Activated T-helper 1 cell treated with anti-CD3 and anti-CD28 coated beads, Interleukin-12 subunit alpha, Interleukin-12 subunit beta, Interleukin-2, Interleukin-4 antibody, amounts not matched to agents 30 ng/mL and 10 ng/mL and 1 ng/mL, durations not matched to agents 14 hours and 24 hours and 36 hours (primary cell): ENCODE results near the gene PAIP2B. TPM values are rescaled to one million over a fixed set of nuclear protein-coding genes. Genes with fewer than 3 reads are reported as not detected.
A peak's percentile ranks its signal among the peaks of the same experiment; 100 is the strongest.
"Not testable (repeated sequence)": the region's sequence is repeated elsewhere in the genome, so short reads cannot be mapped to it uniquely, and the experiment has no call there.

Experiments used
- DNase-seq: peaks from one replicate; pipeline ENCODE4 v3.0.0; 2021; ENCODE audit warnings: low spot score
- H3K27ac Mint-ChIP-seq: one replicate; pipeline ENCODE4 v1.8.0; 2021; ENCODE audit warnings: mild to moderate bottlenecking, mixed read lengths
- H3K27me3 Mint-ChIP-seq: one replicate; pipeline ENCODE4 v1.8.0; 2022; ENCODE audit warnings: mild to moderate bottlenecking, moderate library complexity, mixed read lengths; ENCODE audit not compliant: insufficient read depth
- H3K36me3 Mint-ChIP-seq: one replicate; pipeline ENCODE4 v1.8.0; 2021; ENCODE audit warnings: low read depth, mixed read lengths
- H3K4me1 Mint-ChIP-seq: one replicate; pipeline ENCODE4 v1.8.0; 2021; ENCODE audit warnings: low read depth, mixed read lengths
- H3K4me3 Mint-ChIP-seq: one replicate; pipeline ENCODE4 v1.8.0; 2021; ENCODE audit warnings: mild to moderate bottlenecking, moderate library complexity, mixed read lengths
- H3K9me3 Mint-ChIP-seq: one replicate; pipeline ENCODE4 v1.8.0; 2021; ENCODE audit warnings: mixed read lengths
- intact Hi-C: fragments of 100-400 bp; cut with micrococcal nuclease; formaldehyde crosslinking; loops from one replicate; pipeline ENCODE4 v1.15.1; 2024
- total RNA-seq: library from RNA; stranded (reverse); gene quantifications from 2 replicates; pipeline ENCODE4 v1.2.3, GENCODE V29; 2022

Gene PAIP2B
- total RNA-seq, 1 donor from 2014 or later, result 0.41 TPM

- Mint-ChIP-seq H3K9me3 (no peaks in the 10 kb centered on the region), H3K4me1 (no peaks in the 10 kb centered on the region), H3K27me3 (peaks cover 17% of the 10 kb centered on the region), H3K27ac (no peak overlapping the region), H3K36me3 (no peaks in the 10 kb centered on the region), H3K4me3 (no peak overlapping the region)
- intact Hi-C loops, result no loop called here
- DNase-seq, result no peak
These were observed 13.9 kb upstream of the PAIP2B start for GRCh38 chr2:71240794-71241193.

- no peak for DNase-seq
- Mint-ChIP-seq H3K4me1 (no peaks in the 10 kb centered on the region), H3K4me3 (no peak overlapping the region), H3K27ac (no peak overlapping the region), H3K27me3 (peaks cover 21% of the 10 kb centered on the region), H3K36me3 (no peaks in the 10 kb centered on the region), H3K9me3 (no peaks in the 10 kb centered on the region)
- intact Hi-C loops, result no loop called here
These were observed 11.2 kb upstream of the PAIP2B start for GRCh38 chr2:71238089-71238488.

GRCh38 chr2:71235930-71236587 is 9.2 kb upstream of the PAIP2B start:
- Mint-ChIP-seq H3K9me3 (no peaks in the 10 kb centered on the region), H3K4me3 (no peak overlapping the region), H3K27ac (no peak overlapping the region), H3K36me3 (no peaks in the 10 kb centered on the region), H3K27me3 (peaks cover 24% of the 10 kb centered on the region), H3K4me1 (no peaks in the 10 kb centered on the region)
- intact Hi-C loops, result no loop called here
- DNase-seq, result no peak

DNA sequence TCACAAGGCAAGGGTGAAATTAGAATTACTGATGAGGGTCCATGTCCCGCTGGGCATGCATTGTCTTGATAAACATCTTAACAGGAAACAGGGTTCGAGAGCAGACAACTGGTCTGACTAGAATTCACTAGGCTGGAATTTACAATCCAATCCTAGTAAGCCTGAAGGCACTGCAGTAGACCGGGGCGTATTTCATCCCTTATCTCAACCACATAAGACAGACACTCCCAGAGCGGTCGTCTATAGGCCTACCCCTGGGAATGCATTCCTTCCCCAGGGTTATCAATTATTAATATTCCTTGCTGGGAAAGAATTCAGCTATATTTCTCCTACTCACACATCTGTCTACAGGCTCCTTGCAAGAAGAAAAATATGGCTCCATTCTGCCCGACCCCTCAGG is 6.2 kb upstream of the PAIP2B start:
- H3K4me1 Mint-ChIP-seq, intact Hi-C loops, H3K36me3 Mint-ChIP-seq, H3K27ac Mint-ChIP-seq, DNase-seq, H3K9me3 Mint-ChIP-seq, H3K4me3 Mint-ChIP-seq: not testable (repeated sequence)
- peaks cover 20% of the 10 kb centered on the region for H3K27me3 Mint-ChIP-seq

- Mint-ChIP-seq H3K27me3 (peaks cover 7% of the 10 kb centered on the region), H3K36me3 (no peaks in the 10 kb centered on the region), H3K4me1 (peaks cover 12% of the 10 kb centered on the region), H3K9me3 (no peaks in the 10 kb centered on the region), H3K4me3 (peak overlapping the region; percentile 91), H3K27ac (peak overlapping the region; percentile 54)
- DNase-seq, result peak; percentile 10
- intact Hi-C loops, result loop anchor here (2.0 to 10.0 kb wide), 4 partner anchors 204 to 1886 kb away; partner anchors contain the start of genes ANKRD53, FAM136A and RAB11FIP5
These were observed 573 bp downstream of the PAIP2B start for GRCh38 chr2:71226096-71226964.

DNA sequence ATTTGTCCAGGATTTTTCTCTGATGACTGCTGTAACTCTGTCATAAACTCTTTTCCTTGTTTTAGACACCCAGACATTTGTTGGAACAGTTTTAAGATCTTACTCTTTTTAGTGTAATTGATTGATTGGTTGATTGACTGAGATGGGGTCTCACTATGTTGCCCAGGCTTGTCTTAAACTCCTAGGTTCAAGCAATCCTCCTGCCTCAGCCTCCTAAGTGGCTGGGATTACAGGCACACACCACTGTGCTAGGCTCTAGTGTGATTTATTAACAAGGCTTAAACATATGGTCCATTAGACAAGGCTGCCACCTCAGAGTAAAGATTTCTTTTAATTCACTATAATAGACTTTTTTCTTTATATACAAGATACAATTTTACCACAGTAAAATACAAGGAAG is 2.0 kb downstream of the PAIP2B start:
- Mint-ChIP-seq H3K36me3 (no peaks in the 10 kb centered on the region), H3K4me1 (peaks cover 12% of the 10 kb centered on the region), H3K27ac (no peak overlapping the region), H3K9me3 (no peaks in the 10 kb centered on the region), H3K27me3 (peaks cover 7% of the 10 kb centered on the region), H3K4me3 (no peak overlapping the region)
- DNase-seq, result no peak
- intact Hi-C loops, result loop anchor here (5.0 to 10.0 kb wide), 3 partner anchors 248 to 1887 kb away; partner anchors contain the start of genes ANKRD53, FAM136A and RAB11FIP5

DNA sequence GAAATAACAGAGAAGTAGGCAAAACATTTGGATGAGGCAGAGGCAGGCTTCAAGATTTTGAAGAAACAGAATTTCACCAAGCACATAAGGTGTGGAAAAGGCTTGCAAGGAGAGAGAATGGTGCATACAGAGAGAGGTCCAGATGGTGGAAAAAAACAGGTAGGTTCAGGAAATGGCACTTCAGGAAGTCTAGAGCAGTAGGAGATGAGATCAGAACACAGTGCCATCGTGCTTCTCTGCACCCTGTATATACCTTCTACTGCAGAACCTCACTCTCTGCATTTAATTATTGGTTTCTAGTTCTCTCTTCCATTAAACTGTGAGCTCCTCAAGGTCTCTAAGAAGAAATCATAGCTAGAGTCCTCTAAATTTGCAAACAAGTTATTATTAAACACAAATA is 2.4 kb downstream of the PAIP2B start:
- Mint-ChIP-seq H3K4me1 (peaks cover 12% of the 10 kb centered on the region), H3K27ac (no peak overlapping the region), H3K36me3 (no peaks in the 10 kb centered on the region), H3K9me3 (no peaks in the 10 kb centered on the region), H3K4me3 (no peak overlapping the region), H3K27me3 (peaks cover 6% of the 10 kb centered on the region)
- no peak for DNase-seq
- intact Hi-C loops, result loop anchor here (10.0 kb wide), 1 partner anchor 920 kb away; the partner anchor contains the start of gene FAM136A

DNA sequence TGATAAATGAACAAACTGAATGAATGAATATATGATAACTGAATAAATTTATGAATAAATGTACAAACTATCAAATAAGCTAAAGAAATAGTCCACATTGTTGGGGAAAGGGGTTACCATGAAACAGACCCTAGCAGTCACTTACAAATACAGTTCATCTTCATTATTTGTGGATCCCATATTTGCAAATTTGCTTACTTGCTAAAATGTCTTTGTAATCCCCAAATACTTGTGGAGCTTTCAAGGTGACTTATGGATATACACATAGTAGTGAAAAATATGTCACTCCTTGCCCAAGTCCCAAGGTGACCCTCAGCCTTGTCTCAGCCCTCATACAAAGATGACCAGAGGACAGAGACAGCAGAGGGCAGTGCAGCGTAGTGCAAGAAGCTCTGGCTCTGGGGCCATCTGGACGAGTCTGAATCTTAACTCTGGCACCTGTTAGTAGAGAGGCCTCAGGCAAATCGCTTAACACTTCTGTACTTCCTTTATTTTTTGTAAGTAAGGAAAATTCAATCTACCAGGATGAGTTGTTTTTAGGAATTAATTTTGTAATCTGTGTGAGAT is 3.1 kb downstream of the PAIP2B start:
- H3K36me3 Mint-ChIP-seq, result no peaks in the 10 kb centered on the region
- DNase-seq, result no peak
- H3K27me3 Mint-ChIP-seq, result peaks cover 3% of the 10 kb centered on the region
- intact Hi-C loops, result loop anchor here (10.0 kb wide), 1 partner anchor 919 kb away; the partner anchor contains the start of gene FAM136A
- H3K4me3 Mint-ChIP-seq, result no peak overlapping the region
- no peaks in the 10 kb centered on the region for H3K9me3 Mint-ChIP-seq
- no peak overlapping the region for H3K27ac Mint-ChIP-seq
- peaks cover 12% of the 10 kb centered on the region for H3K4me1 Mint-ChIP-seq

- Mint-ChIP-seq H3K36me3 (no peaks in the 10 kb centered on the region), H3K4me1 (peaks cover 5% of the 10 kb centered on the region), H3K27me3 (peaks cover 3% of the 10 kb centered on the region), H3K9me3 (no peaks in the 10 kb centered on the region), H3K4me3 (no peak overlapping the region), H3K27ac (no peak overlapping the region)
- intact Hi-C loops, result loop anchor here (10.0 kb wide), 1 partner anchor 916 kb away; the partner anchor contains the start of gene FAM136A
- DNase-seq, result no peak
These were observed 6.2 kb downstream of the PAIP2B start for GRCh38 chr2:71220743-71221142.

- H3K9me3 Mint-ChIP-seq, result no peaks in the 10 kb centered on the region
- no peaks in the 10 kb centered on the region for H3K36me3 Mint-ChIP-seq
- no peak overlapping the region for H3K27ac Mint-ChIP-seq
- DNase-seq, result no peak
- H3K4me3 Mint-ChIP-seq, result no peak overlapping the region
- H3K4me1 Mint-ChIP-seq, result no peaks in the 10 kb centered on the region
- intact Hi-C loops, result no loop called here
- peaks cover 10% of the 10 kb centered on the region for H3K27me3 Mint-ChIP-seq
These were observed 10.4 kb downstream of the PAIP2B start for GRCh38 chr2:71216501-71216900.

DNA sequence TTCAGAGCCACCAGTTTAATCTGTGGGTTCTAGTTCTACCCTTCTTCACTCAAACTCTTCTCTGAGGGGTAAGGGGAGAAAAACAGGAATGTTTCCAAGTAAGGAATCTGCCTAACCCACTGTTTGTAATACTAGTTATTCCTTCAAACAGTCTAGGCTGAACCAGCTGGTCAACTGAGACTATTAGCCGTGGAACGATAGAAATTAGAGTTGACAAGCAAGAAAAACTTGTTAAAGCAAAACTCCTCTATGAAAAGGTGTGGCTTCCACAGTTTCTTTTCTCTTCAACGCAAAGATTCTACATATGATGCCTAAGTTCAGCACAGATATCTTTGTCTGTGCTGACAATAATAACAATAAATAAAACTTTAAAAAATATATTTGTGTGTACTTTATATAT is 11.5 kb downstream of the PAIP2B start:
- H3K9me3 Mint-ChIP-seq, result no peaks in the 10 kb centered on the region
- intact Hi-C loops, result no loop called here
- H3K27ac Mint-ChIP-seq, result no peak overlapping the region
- H3K4me3 Mint-ChIP-seq, result no peak overlapping the region
- no peak for DNase-seq
- H3K36me3 Mint-ChIP-seq, result no peaks in the 10 kb centered on the region
- peaks cover 10% of the 10 kb centered on the region for H3K27me3 Mint-ChIP-seq
- no peaks in the 10 kb centered on the region for H3K4me1 Mint-ChIP-seq

DNA sequence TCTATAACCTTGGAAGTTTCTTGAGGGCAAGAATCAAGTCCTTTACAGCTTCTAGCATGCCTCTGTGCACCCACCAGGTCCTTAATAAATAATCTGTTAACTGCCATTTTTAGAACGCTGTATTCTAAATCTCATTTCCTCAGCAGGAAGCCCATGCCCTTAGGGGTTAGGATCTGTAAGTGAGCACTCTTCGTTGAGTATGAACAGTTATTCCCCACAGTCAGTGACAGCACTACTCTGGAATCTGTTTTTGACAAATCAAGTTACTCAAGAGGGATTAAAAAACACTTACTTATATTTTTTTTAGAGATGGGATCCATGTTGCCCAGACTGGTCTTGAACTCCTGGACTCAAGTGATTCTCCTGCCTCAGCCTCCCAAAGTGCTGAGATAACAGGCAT is 14.6 kb downstream of the PAIP2B start:
- Mint-ChIP-seq H3K27ac (no peak overlapping the region), H3K27me3 (peaks cover 10% of the 10 kb centered on the region), H3K9me3 (no peaks in the 10 kb centered on the region), H3K4me1 (no peaks in the 10 kb centered on the region), H3K4me3 (no peak overlapping the region), H3K36me3 (no peaks in the 10 kb centered on the region)
- intact Hi-C loops, result no loop called here
- no peak for DNase-seq

GRCh38 chr2:71210292-71210691 is 16.6 kb downstream of the PAIP2B start:
- intact Hi-C loops, result no loop called here
- no peaks in the 10 kb centered on the region for H3K9me3 Mint-ChIP-seq
- no peak overlapping the region for H3K27ac Mint-ChIP-seq
- DNase-seq, result no peak
- H3K4me1 Mint-ChIP-seq, result no peaks in the 10 kb centered on the region
- H3K27me3 Mint-ChIP-seq, result peaks cover 11% of the 10 kb centered on the region
- no peak overlapping the region for H3K4me3 Mint-ChIP-seq
- H3K36me3 Mint-ChIP-seq, result no peaks in the 10 kb centered on the region
